ENCODE measurements around the gene KRT7. TPM values are rescaled to one million over a fixed set of nuclear protein-coding genes. Genes with fewer than 3 reads are reported as not detected.
"Not testable (repeated sequence)": the region's sequence is repeated elsewhere in the genome, so short reads cannot be mapped to it uniquely, and the experiment has no call there.

KRT7 gene
- total RNA-seq, 2 experiments from 2014 or later, result 4.7 to 18.3 TPM

GRCh38 chr12:52247622-52248540, 14.8 kb downstream of the KRT7 start:
- peaks cover 12% of the 10 kb centered on the region for H3K36me3 Mint-ChIP-seq
- H3K27ac Mint-ChIP-seq, result peak overlapping the region; percentile 73
- CTCF ChIA-PET, result interaction anchor here (2.4 kb wide), 1 partner anchor 31 kb away, joined by 8 read pairs; no protein-coding TSS in a partner anchor

GRCh38 chr12:52248541-52249461, 15.8 kb downstream of the KRT7 start:
- ATAC-seq (no peak), DNase-seq (no peak)
- H3K27ac Mint-ChIP-seq, result no peak overlapping the region
- no peak overlapping the region for H3K4me3 Mint-ChIP-seq
- CTCF ChIA-PET, result no interaction called here
- no peaks in the 10 kb centered on the region for H3K9me3 Mint-ChIP-seq (ENCODE audit: low read depth)
- peaks cover 12% of the 10 kb centered on the region for H3K36me3 Mint-ChIP-seq
- peaks cover 76% of the 10 kb centered on the region for H3K4me1 Mint-ChIP-seq
- H3K27me3 Mint-ChIP-seq, result peaks cover 17% of the 10 kb centered on the region

More at GRCh38 chr12:52247622-52248540, 14.8 kb downstream of the KRT7 start:
- Mint-ChIP-seq H3K9me3 (ENCODE audit: low read depth) (no peaks in the 10 kb centered on the region), H3K4me1 (peaks cover 82% of the 10 kb centered on the region), H3K4me3 (no peak overlapping the region), H3K27me3 (peaks cover 13% of the 10 kb centered on the region)
- DNase-seq (no peak), ATAC-seq (no peak)

GRCh38 chr12:52249511-52250047, 16.5 kb downstream of the KRT7 start:
- H3K27me3 Mint-ChIP-seq, result peaks cover 17% of the 10 kb centered on the region
- H3K36me3 Mint-ChIP-seq, result peaks cover 12% of the 10 kb centered on the region
- peak overlapping the region; percentile 64 for H3K27ac Mint-ChIP-seq
- CTCF ChIA-PET, result interaction anchor here (0.8 to 1.9 kb wide), 2 partner anchors 29 to 78 kb away, joined by 4 to 5 read pairs; no protein-coding TSS in a partner anchor
- no peaks in the 10 kb centered on the region for H3K9me3 Mint-ChIP-seq (ENCODE audit: low read depth)
- ATAC-seq, result no peak
- H3K4me1 Mint-ChIP-seq, result peaks cover 69% of the 10 kb centered on the region
- no peak overlapping the region for H3K4me3 Mint-ChIP-seq
- DNase-seq, result no peak

GRCh38 chr12:52250048-52250990, 17.3 kb downstream of the KRT7 start:
- no peak for DNase-seq
- no peak overlapping the region for H3K4me3 Mint-ChIP-seq
- no peak for ATAC-seq
- peaks cover 12% of the 10 kb centered on the region for H3K36me3 Mint-ChIP-seq
- H3K4me1 Mint-ChIP-seq, result peaks cover 63% of the 10 kb centered on the region
- no peaks in the 10 kb centered on the region for H3K9me3 Mint-ChIP-seq (ENCODE audit: low read depth)
- H3K27ac Mint-ChIP-seq, result peak overlapping the region; percentile 64
- peaks cover 25% of the 10 kb centered on the region for H3K27me3 Mint-ChIP-seq
- CTCF ChIA-PET, result interaction anchor here (0.8 to 1.9 kb wide), 5 partner anchors 28 to 225 kb away, joined by 4 to 6 read pairs (median 4); no protein-coding TSS in a partner anchor

GRCh38 chr12:52251367-52252051, 18.5 kb downstream of the KRT7 start:
- peak; percentile 83 for ATAC-seq
- Mint-ChIP-seq H3K27ac (peak overlapping the region; percentile 94), H3K36me3 (peaks cover 12% of the 10 kb centered on the region), H3K27me3 (peaks cover 36% of the 10 kb centered on the region), H3K4me3 (peak overlapping the region; percentile 25), H3K4me1 (peaks cover 52% of the 10 kb centered on the region), H3K9me3 (ENCODE audit: low read depth) (no peaks in the 10 kb centered on the region)
- DNase-seq, result peak; percentile 71
- CTCF ChIA-PET, result interaction anchor here (0.7 to 1.9 kb wide), 14 partner anchors 12 to 226 kb away, joined by 3 to 9 read pairs (median 4); no protein-coding TSS in a partner anchor

GRCh38 chr12:52252175-52252615, 19.2 kb downstream of the KRT7 start:
- H3K36me3 Mint-ChIP-seq, result peaks cover 12% of the 10 kb centered on the region
- H3K27me3 Mint-ChIP-seq, result peaks cover 43% of the 10 kb centered on the region
- peaks cover 45% of the 10 kb centered on the region for H3K4me1 Mint-ChIP-seq
- not testable (repeated sequence) for H3K9me3 Mint-ChIP-seq (ENCODE audit: low read depth); DNase-seq; H3K4me3 Mint-ChIP-seq
- CTCF ChIA-PET, result interaction anchor here (0.8 to 1.9 kb wide), 12 partner anchors 11 to 227 kb away, joined by 3 to 9 read pairs (median 4); no protein-coding TSS in a partner anchor
- peak; percentile 24 for ATAC-seq
- peak overlapping the region; percentile 94 for H3K27ac Mint-ChIP-seq

GRCh38 chr12:52252728-52253343, 19.8 kb downstream of the KRT7 start:
- Mint-ChIP-seq H3K27me3 (peaks cover 49% of the 10 kb centered on the region), H3K4me3 (no peak overlapping the region), H3K4me1 (peaks cover 38% of the 10 kb centered on the region), H3K27ac (peak overlapping the region; percentile 94), H3K9me3 (ENCODE audit: low read depth) (no peaks in the 10 kb centered on the region), H3K36me3 (peaks cover 12% of the 10 kb centered on the region)
- ATAC-seq (no peak), DNase-seq (no peak)
- CTCF ChIA-PET, result interaction anchor here (1.1 to 1.9 kb wide), 4 partner anchors 8 to 96 kb away, joined by 3 to 8 read pairs (median 4); no protein-coding TSS in a partner anchor

- H3K4me3 Mint-ChIP-seq, result no peak overlapping the region
- DNase-seq (no peak), ATAC-seq (no peak)
- H3K9me3 Mint-ChIP-seq (ENCODE audit: low read depth), result no peaks in the 10 kb centered on the region
- H3K4me1 Mint-ChIP-seq, result peaks cover 38% of the 10 kb centered on the region
- H3K27ac Mint-ChIP-seq, result no peak overlapping the region
- H3K36me3 Mint-ChIP-seq, result peaks cover 12% of the 10 kb centered on the region
- peaks cover 54% of the 10 kb centered on the region for H3K27me3 Mint-ChIP-seq
- CTCF ChIA-PET, result interaction anchor here (1.1 to 1.9 kb wide), 2 partner anchors 9 to 26 kb away, joined by 3 to 8 read pairs; no protein-coding TSS in a partner anchor
Measured at GRCh38 chr12:52253391-52254179, 20.5 kb downstream of the KRT7 start.

- CTCF ChIA-PET, result interaction anchor here (1.1 to 2.7 kb wide), 3 partner anchors 10 to 25 kb away, joined by 3 to 18 read pairs (median 8); no protein-coding TSS in a partner anchor
- no peak overlapping the region for H3K4me3 Mint-ChIP-seq
- ATAC-seq, result no peak
- H3K4me1 Mint-ChIP-seq, result peaks cover 34% of the 10 kb centered on the region
- peaks cover 61% of the 10 kb centered on the region for H3K27me3 Mint-ChIP-seq
- peaks cover 12% of the 10 kb centered on the region for H3K36me3 Mint-ChIP-seq
- DNase-seq, result no peak
- no peaks in the 10 kb centered on the region for H3K9me3 Mint-ChIP-seq (ENCODE audit: low read depth)
- no peak overlapping the region for H3K27ac Mint-ChIP-seq
Measured at GRCh38 chr12:52254180-52254964, 21.3 kb downstream of the KRT7 start.

Measured in activated CD8-positive, alpha-beta memory T cell treated with anti-CD3 and anti-CD28 coated beads, Interleukin-2, amount 10 ng/mL, durations not matched to agents 7 days and 5 days (primary cell).